ENCODE data around the gene ADAT2. TPM values are rescaled to one million over a fixed set of nuclear protein-coding genes. Genes with fewer than 3 reads are reported as not detected.

The ADAT2 gene
- total and polyA plus RNA-seq, 2 of the 13 experiments (the other 11 are each of a cell fraction or from before 2014, with no cell fraction given) = 10.5 to 18.3 TPM

DNA sequence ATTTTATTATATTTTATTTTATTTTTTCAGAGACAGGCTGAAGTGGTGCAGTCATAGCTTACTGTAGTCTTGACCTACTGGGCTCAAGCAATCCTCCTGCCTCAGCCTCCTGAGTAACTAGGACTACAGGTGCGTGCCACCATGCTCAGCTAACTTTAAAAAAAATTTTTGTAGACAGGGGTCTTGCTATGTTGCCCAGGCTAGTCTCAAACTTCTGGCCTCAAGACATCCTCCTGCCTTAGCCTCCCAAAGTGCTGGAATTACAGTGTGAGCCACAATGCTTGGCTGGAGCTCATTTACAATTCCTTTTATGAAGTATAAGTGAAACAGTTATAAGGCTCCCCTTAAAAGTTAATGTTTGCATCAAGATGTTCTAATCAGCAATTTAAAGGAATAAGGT lies 46.5 kb upstream of the ADAT2 start:
- BruUV-seq (replicated peaks) = no TSS peak
- WGBS (ENCODE audit: low lambda C conversion rate) = 94% methylated on average over 1 of the region's 1 CpG
- no peak overlapping the region for H3K4me3 ChIP-seq (replicated peaks in 1 of 3; ENCODE audit: insufficient read depth in 1 of 3, low read depth in 2 of 3, low read length in 3 of 3)
- TF ChIP-seq, protein P1, sequence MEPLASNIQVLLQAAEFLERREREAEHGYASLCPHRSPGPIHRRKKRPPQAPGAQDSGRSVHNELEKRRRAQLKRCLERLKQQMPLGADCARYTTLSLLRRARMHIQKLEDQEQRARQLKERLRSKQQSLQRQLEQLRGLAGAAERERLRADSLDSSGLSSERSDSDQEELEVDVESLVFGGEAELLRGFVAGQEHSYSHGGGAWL (CRISPR knock-in tag; IDR thresholded peaks at IDR 0.05) = no peak
- TF ChIP-seq ZNF121 (CRISPR knock-in tag; IDR thresholded peaks at IDR 0.05) (peak; percentile 63), KDM1A (CRISPR knock-in tag; IDR thresholded peaks at IDR 0.05) (no peak), POLR2AphosphoS2 (IDR thresholded peaks at IDR 0.05; ENCODE audit: low read depth, low read length) (no peak)
- TF ChIP-seq, protein P2, sequence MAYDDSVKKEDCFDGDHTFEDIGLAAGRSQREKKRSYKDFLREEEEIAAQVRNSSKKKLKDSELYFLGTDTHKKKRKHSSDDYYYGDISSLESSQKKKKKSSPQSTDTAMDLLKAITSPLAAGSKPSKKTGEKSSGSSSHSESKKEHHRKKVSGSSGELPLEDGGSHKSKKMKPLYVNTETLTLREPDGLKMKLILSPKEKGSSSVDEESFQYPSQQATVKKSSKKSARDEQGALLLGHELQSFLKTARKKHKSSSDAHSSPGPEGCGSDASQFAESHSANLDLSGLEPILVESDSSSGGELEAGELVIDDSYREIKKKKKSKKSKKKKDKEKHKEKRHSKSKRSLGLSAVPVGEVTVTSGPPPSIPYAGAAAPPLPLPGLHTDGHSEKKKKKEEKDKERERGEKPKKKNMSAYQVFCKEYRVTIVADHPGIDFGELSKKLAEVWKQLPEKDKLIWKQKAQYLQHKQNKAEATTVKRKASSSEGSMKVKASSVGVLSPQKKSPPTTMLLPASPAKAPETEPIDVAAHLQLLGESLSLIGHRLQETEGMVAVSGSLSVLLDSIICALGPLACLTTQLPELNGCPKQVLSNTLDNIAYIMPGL (CRISPR knock-in tag; IDR thresholded peaks at IDR 0.05; ENCODE audit: borderline replicate concordance in 1 of 2, low read depth in 1 of 2) = no peak
- TF ChIP-seq, protein P3, sequence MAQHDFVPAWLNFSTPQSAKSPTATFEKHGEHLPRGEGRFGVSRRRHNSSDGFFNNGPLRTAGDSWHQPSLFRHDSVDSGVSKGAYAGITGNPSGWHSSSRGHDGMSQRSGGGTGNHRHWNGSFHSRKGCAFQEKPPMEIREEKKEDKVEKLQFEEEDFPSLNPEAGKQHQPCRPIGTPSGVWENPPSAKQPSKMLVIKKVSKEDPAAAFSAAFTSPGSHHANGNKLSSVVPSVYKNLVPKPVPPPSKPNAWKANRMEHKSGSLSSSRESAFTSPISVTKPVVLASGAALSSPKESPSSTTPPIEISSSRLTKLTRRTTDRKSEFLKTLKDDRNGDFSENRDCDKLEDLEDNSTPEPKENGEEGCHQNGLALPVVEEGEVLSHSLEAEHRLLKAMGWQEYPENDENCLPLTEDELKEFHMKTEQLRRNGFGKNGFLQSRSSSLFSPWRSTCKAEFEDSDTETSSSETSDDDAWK (CRISPR knock-in tag; IDR thresholded peaks at IDR 0.05) = no peak
- ChIA-PET POLR2A (interaction anchor here (1.3 kb wide), 1 partner anchor 39 kb away, joined by 3 read pairs; no protein-coding TSS in a partner anchor), CTCF (ENCODE audit: low intra/inter-chr PET ratio, low total read pairs) (no interaction called here)
- H3K4me2 ChIP-seq (ENCODE audit: low read depth, low read length) = no peak overlapping the region
- intact Hi-C loops (cut with micrococcal nuclease; ENCODE audit: unreplicated experiment) (no loop called here), in situ Hi-C loops (cut with HindIII; ENCODE audit: extremely low pct_ligation_motif_present, low pct_unique_long_range_greater_than_20kb) (no loop called here)
- FAIRE-seq (no peak), ATAC-seq (no peak), DNase-seq (ENCODE audit: low spot score) (no peak)
- no peaks in the 10 kb centered on the region for H3K4me1 ChIP-seq (ENCODE audit: insufficient read depth, low read length)
- H2AFZ ChIP-seq (ENCODE audit: low read length) = no peak overlapping the region
- no peaks in the 10 kb centered on the region for H3K27me3 ChIP-seq (ENCODE audit: control insufficient read depth in 1 of 2, insufficient read depth in 2 of 2, low read length in 2 of 2)
- no peak overlapping the region for H3K9ac ChIP-seq (ENCODE audit: insufficient read depth, low read depth, low read length)
- H3K27ac ChIP-seq (ENCODE audit: extremely low read length, insufficient read depth, low read length) = no peak overlapping the region
- H3K79me2 ChIP-seq (ENCODE audit: insufficient read depth, low read length) = no peaks in the 10 kb centered on the region
- peaks cover 15 to 77% of the 10 kb centered on the region in 2 experiments for H3K36me3 ChIP-seq (replicated peaks in 1 of 2; ENCODE audit: control insufficient read depth in 1 of 2, insufficient read depth in 2 of 2, low read length in 2 of 2)
- no peaks in the 10 kb centered on the region for H4K20me1 ChIP-seq (ENCODE audit: insufficient read depth, low read length)
- no peaks in the 10 kb centered on the region for H3K9me3 ChIP-seq (ENCODE audit: low read length)
